ENCODE measurements around the gene MDGA2. TPM values are rescaled to one million over a fixed set of nuclear protein-coding genes. Genes with fewer than 3 reads are reported as not detected.

Gene MDGA2
- total RNA-seq, 1 donor from 2014 or later = 1.3 TPM

DNA sequence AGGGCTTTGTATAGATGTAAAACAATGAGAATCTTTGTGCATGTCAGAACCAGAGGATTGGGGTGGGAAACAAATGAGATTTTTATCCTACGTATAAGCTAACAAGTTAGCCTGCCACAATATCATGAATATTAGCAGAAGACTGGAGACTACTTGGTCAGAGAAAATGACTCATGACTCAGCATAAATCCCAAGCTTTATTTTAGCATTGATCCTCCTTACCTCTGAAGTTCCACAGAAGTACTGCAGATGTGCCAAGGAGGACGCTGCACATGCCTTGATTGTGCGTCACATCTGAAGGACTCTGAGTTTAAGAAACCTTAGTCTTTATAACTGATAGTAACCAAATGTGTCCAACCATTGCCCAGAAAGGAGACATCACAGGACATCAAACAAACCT lies 789.8 kb downstream of the MDGA2 start:
- Mint-ChIP-seq H3K27me3 (no peaks in the 10 kb centered on the region), H3K4me1 (ENCODE audit: unreplicated experiment) (no peaks in the 10 kb centered on the region), H3K4me3 (no peak overlapping the region), H3K9me3 (no peaks in the 10 kb centered on the region), H3K36me3 (no peaks in the 10 kb centered on the region), H3K27ac (no peak overlapping the region)
- TF ChIP-seq, protein P1, sequence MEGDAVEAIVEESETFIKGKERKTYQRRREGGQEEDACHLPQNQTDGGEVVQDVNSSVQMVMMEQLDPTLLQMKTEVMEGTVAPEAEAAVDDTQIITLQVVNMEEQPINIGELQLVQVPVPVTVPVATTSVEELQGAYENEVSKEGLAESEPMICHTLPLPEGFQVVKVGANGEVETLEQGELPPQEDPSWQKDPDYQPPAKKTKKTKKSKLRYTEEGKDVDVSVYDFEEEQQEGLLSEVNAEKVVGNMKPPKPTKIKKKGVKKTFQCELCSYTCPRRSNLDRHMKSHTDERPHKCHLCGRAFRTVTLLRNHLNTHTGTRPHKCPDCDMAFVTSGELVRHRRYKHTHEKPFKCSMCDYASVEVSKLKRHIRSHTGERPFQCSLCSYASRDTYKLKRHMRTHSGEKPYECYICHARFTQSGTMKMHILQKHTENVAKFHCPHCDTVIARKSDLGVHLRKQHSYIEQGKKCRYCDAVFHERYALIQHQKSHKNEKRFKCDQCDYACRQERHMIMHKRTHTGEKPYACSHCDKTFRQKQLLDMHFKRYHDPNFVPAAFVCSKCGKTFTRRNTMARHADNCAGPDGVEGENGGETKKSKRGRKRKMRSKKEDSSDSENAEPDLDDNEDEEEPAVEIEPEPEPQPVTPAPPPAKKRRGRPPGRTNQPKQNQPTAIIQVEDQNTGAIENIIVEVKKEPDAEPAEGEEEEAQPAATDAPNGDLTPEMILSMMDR (conservative IDR thresholded peaks at IDR 0.05) = no peak
- DNase-seq (ENCODE audit: extremely low spot score, unreplicated experiment) = no peak

DNA sequence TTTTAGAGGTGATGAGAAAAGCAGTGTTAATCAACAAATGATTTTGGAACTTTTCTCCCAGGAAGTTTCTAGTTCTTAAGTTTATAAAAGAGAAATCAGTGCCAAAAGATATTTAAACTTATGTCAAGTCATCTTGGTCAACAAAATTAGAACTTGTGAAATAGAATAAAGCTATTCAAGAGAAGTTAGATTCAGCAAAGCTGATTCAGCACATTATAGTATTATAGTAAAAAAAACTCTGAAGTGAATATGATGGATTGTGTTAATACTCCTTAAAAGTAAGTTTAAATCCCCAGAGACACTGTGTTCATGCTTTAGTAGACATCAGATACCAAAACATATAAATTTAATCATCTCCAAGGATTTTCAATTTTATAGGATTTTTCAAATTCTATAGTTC lies 813.7 kb downstream of the MDGA2 start:
- H3K27ac Mint-ChIP-seq = no peak overlapping the region
- H3K9me3 Mint-ChIP-seq = no peaks in the 10 kb centered on the region
- no peaks in the 10 kb centered on the region for H3K4me1 Mint-ChIP-seq (ENCODE audit: unreplicated experiment)
- H3K27me3 Mint-ChIP-seq = no peaks in the 10 kb centered on the region
- TF ChIP-seq, protein P1 (conservative IDR thresholded peaks at IDR 0.05) = no peak
- no peak for DNase-seq (ENCODE audit: extremely low spot score, unreplicated experiment)
- H3K36me3 Mint-ChIP-seq = no peaks in the 10 kb centered on the region
- no peak overlapping the region for H3K4me3 Mint-ChIP-seq

DNA sequence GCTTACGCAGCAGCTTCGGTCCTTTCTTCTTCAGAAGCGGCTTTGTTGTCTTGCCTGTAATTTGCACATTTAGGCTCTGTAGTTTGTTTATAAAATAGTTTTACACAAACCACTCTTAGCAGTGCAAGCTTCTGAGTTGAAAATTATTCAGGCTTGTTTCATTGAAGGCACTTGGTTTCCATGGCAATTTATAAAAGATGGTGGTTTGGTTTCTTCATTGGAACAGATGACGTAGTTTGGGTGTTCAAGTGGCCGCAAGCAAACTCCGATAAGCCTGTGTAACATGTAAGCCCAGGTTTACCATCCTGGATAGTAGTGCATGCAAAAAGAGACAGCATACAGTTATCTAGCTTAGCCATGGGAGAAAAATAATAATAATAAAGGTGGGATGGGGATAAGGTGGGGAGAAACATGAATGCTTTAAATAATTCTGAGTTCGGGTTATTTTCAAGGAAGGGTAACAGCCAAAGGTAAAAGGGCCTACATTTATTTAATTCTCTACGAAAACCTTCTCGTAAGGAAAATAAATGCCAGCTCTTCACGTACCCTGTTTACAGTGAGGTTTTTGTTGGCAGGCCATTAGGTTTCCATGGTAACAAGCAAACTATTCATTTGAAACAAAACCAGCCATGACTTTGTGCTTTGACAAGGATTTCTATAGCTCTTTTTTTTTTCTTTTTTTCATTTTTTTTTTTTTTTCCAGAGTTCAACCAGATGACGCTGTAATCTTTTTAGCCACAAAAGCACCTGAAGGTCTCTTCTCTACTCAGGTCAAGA lies 834.3 kb downstream of the MDGA2 start:
- Mint-ChIP-seq H3K27me3 (no peaks in the 10 kb centered on the region), H3K27ac (no peak overlapping the region), H3K36me3 (no peaks in the 10 kb centered on the region), H3K9me3 (no peaks in the 10 kb centered on the region), H3K4me1 (ENCODE audit: unreplicated experiment) (no peaks in the 10 kb centered on the region), H3K4me3 (no peak overlapping the region)
- TF ChIP-seq, protein P1 (conservative IDR thresholded peaks at IDR 0.05) = no peak
- no peak for DNase-seq (ENCODE audit: extremely low spot score, unreplicated experiment)

DNA sequence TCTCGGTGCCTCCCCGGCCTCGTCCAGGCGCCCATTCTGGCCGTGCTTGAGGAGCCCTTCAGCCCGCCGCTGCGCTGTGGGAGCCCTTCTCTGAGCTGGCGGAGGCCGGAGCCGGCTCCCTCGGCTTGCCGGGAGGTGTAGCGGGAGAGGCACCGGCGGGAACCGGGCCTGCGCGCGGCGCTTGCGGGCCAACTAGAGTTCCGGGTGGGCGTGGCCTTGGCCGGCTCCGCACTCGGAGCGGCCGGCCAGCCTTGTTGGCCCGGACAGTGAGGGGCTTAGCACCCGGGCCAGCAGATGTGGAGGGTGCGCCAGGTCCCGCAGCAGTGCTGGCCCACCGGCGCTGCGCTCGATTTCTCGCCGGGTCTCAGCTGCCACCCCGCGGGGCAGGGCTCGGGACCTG lies 855.1 kb downstream of the MDGA2 start:
- no peaks in the 10 kb centered on the region for H3K27me3 Mint-ChIP-seq
- no peaks in the 10 kb centered on the region for H3K4me1 Mint-ChIP-seq (ENCODE audit: unreplicated experiment)
- no peaks in the 10 kb centered on the region for H3K9me3 Mint-ChIP-seq
- no peak overlapping the region for H3K4me3 Mint-ChIP-seq
- no peak overlapping the region for H3K27ac Mint-ChIP-seq
- no peaks in the 10 kb centered on the region for H3K36me3 Mint-ChIP-seq
- no peak for DNase-seq (ENCODE audit: extremely low spot score, unreplicated experiment)
- TF ChIP-seq, protein P1 (conservative IDR thresholded peaks at IDR 0.05) = no peak

DNA sequence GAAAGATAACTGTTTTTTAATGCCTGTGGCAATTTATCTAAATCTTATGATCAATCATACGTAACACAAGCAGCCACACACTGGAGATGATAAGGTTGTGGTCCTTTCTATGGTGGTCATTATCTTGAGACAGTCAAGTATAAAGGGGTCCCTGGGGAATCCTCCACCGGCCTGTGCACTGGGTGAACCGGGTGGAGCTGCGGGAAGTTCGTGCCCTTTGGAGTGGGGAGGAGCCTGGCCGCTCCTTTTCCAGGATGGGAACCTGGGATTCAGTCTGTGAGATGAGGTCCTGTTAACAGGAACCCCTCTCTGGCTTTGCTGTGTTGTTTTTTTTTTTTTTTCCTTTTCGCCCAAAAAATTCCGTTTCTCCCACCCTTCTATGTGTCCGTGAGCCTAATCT lies 856.3 kb downstream of the MDGA2 start:
- H3K27ac Mint-ChIP-seq = no peak overlapping the region
- H3K36me3 Mint-ChIP-seq = no peaks in the 10 kb centered on the region
- H3K4me1 Mint-ChIP-seq (ENCODE audit: unreplicated experiment) = no peaks in the 10 kb centered on the region
- no peaks in the 10 kb centered on the region for H3K27me3 Mint-ChIP-seq
- no peak for DNase-seq (ENCODE audit: extremely low spot score, unreplicated experiment)
- no peak overlapping the region for H3K4me3 Mint-ChIP-seq
- TF ChIP-seq, protein P1 (conservative IDR thresholded peaks at IDR 0.05) = no peak
- no peaks in the 10 kb centered on the region for H3K9me3 Mint-ChIP-seq
